GM12873 (cell line): ENCODE measurements around the gene ETV3.

Experiments
- TF ChIP-seq, protein P1 (sequence below): IDR thresholded peaks from 2 replicates; pipeline ENCODE4 v1.5.1; 2012; ENCODE audit warnings: low read depth, mild to moderate bottlenecking, moderate library complexity, low read length, control low read depth; ENCODE audit not compliant: insufficient read depth; ENCODE audit errors: missing control alignments

The ETV3 gene

GRCh38 chr1:157086299-157086698 lies 51.9 kb downstream of the ETV3 start:
- TF ChIP-seq, protein P1, sequence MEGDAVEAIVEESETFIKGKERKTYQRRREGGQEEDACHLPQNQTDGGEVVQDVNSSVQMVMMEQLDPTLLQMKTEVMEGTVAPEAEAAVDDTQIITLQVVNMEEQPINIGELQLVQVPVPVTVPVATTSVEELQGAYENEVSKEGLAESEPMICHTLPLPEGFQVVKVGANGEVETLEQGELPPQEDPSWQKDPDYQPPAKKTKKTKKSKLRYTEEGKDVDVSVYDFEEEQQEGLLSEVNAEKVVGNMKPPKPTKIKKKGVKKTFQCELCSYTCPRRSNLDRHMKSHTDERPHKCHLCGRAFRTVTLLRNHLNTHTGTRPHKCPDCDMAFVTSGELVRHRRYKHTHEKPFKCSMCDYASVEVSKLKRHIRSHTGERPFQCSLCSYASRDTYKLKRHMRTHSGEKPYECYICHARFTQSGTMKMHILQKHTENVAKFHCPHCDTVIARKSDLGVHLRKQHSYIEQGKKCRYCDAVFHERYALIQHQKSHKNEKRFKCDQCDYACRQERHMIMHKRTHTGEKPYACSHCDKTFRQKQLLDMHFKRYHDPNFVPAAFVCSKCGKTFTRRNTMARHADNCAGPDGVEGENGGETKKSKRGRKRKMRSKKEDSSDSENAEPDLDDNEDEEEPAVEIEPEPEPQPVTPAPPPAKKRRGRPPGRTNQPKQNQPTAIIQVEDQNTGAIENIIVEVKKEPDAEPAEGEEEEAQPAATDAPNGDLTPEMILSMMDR = no peak

DNA sequence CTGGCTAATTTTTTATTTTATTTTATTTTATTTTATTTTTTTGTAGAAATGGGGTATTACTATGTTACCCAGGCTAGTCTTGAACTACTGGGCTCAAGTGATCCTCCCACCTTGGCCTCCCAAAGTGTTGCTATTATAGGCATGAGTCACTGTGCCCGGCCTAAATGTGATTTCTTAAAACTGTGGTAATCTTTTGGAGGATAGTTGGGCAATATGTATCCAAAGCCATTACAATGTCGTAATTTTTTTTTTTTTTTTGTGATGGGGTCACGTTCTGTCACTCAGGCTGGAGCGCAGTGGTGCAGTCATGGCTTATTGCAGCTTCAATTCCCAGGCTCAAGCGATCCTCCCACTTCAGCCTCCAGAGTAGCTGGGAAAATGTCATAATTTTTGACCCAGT lies 52.8 kb downstream of the ETV3 start:
- TF ChIP-seq, protein P1 = no peak

- TF ChIP-seq, protein P1 = no peak
These were observed 53.5 kb downstream of the ETV3 start for GRCh38 chr1:157084720-157085119.

DNA sequence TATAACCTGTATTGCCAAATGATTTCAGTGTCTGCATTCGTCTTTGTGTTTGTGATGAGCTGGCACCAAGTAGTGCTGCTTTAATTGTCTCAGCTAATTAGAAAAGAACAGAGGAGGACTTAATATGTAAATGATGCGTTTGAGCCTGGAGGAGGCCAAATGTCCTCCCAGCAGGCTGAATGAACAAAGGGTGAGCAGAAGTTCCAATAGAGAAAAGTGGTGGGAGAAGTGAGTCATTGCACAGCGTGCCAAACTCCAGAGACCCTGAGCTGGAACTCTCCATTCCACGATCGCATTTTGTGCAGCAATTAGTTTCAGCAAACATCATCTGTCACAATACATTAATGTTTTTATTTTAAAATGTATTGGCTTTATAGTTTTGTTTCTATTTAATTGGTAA lies 56.5 kb downstream of the ETV3 start:
- TF ChIP-seq, protein P1 = no peak

DNA sequence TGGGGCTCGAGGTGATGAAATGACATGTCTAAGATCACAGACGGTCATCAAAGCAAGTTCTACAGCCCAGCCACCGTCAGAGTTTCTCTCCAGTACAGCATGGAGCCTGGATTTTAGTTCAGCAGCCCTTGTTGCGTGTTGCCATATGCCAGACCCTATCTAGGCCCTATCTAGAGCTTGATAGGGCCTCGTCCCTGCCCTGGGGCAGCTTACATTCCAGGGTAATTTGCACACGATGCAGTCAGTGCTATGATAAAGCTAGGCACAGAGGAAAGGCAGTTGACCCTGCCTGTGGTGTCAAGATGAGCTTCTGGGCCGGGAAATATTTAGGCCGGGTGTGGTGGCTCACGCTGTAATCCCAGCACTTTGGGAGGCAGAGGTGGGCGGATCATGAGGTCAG lies 57.5 kb downstream of the ETV3 start:
- TF ChIP-seq, protein P1 = no peak

GRCh38 chr1:157077394-157077793 lies 60.8 kb downstream of the ETV3 start:
- TF ChIP-seq, protein P1 = no peak

- TF ChIP-seq, protein P1 = peak; percentile 67
These were observed 64.1 kb downstream of the ETV3 start for GRCh38 chr1:157073944-157074685.
